GM13977 (cell line): Measurements from ENCODE around the gene SETX.

ENCODE experiments used
- DNase-seq: peaks from one replicate; pipeline ENCODE4 v3.0.0; 2012; ENCODE audit warnings: low spot score
- CTCF ChIP-seq: IDR thresholded peaks from 2 replicates; pipeline ENCODE4 v1.5.1; 2012; ENCODE audit warnings: mild to moderate bottlenecking, control low read depth; ENCODE audit not compliant: insufficient read depth; ENCODE audit errors: extremely low read depth, missing control alignments
- in situ Hi-C: fragments of 300-500 bp; cut with MboI; formaldehyde crosslinking; loops from one replicate; pipeline ENCODE4 v1.12.0; 2022; ENCODE audit warnings: low sequenced_read_pairs, low pct_unique_long_range_greater_than_20kb, mixed read lengths, inconsistent platforms; ENCODE audit not compliant: unreplicated experiment

Gene SETX

GRCh38 chr9:132243156-132244074 is 111.4 kb downstream of the SETX start:
- in situ Hi-C loops = no loop called here
- DNase-seq = no peak
- TF ChIP-seq CTCF = no peak

- peak; percentile 52 for DNase-seq
- in situ Hi-C loops = no loop called here
- TF ChIP-seq CTCF = no peak
These were observed 112.1 kb downstream of the SETX start for GRCh38 chr9:132242621-132243155.

- in situ Hi-C loops = no loop called here
These were observed 112.8 kb downstream of the SETX start for GRCh38 chr9:132241840-132242620.

GRCh38 chr9:132241483-132241839 is 113.3 kb downstream of the SETX start:
- TF ChIP-seq CTCF = no peak
- in situ Hi-C loops = no loop called here
- no peak for DNase-seq

More at GRCh38 chr9:132241840-132242620, 112.8 kb downstream of the SETX start:
- peak; percentile 72 for DNase-seq
- TF ChIP-seq CTCF = no peak

GRCh38 chr9:132240841-132241482 is 113.8 kb downstream of the SETX start:
- in situ Hi-C loops = no loop called here
- peak; percentile 99 for DNase-seq
- no peak for TF ChIP-seq CTCF
